Activated naive CD8-positive, alpha-beta T cell treated with anti-CD3 and anti-CD28 coated beads, Interleukin-2, amount 50 U/mL, for 24 hours (primary cell): ENCODE results near the gene ENO2.

Experiments
- ATAC-seq: fragments of 150-1000 bp; cut with Tn5 transposase; one replicate; pipeline ENCODE4 v1.10.0; 2021
- DNase-seq: peaks from one replicate; pipeline ENCODE4 v3.0.0; 2021
- H3K27ac Mint-ChIP-seq: one replicate; pipeline ENCODE4 v1.8.0; 2021; ENCODE audit warnings: mild to moderate bottlenecking, mixed read lengths
- H3K27me3 Mint-ChIP-seq: one replicate; pipeline ENCODE4 v1.8.0; 2021; ENCODE audit warnings: mixed read lengths
- H3K36me3 Mint-ChIP-seq: one replicate; pipeline ENCODE4 v1.8.0; 2021; ENCODE audit warnings: low read depth, mixed read lengths
- H3K4me1 Mint-ChIP-seq: one replicate; pipeline ENCODE4 v1.8.0; 2021; ENCODE audit warnings: mixed read lengths
- H3K4me3 Mint-ChIP-seq: one replicate; pipeline ENCODE4 v1.8.0; 2021; ENCODE audit warnings: mild to moderate bottlenecking, moderate library complexity, mixed read lengths
- H3K9me3 Mint-ChIP-seq: one replicate; pipeline ENCODE4 v1.8.0; 2021; ENCODE audit warnings: mixed read lengths

ENO2 gene

GRCh38 chr12:6960593-6961277 lies 46.4 kb downstream of the ENO2 start:
- H3K36me3 Mint-ChIP-seq = peaks cover 65% of the 10 kb centered on the region

GRCh38 chr12:6961278-6961694 lies 46.9 kb downstream of the ENO2 start:
- ATAC-seq (peak; percentile 69), DNase-seq (peak; percentile 94)
- Mint-ChIP-seq H3K4me3 (peak overlapping the region; percentile 93), H3K27me3 (no peaks in the 10 kb centered on the region), H3K36me3 (peaks cover 64% of the 10 kb centered on the region), H3K9me3 (no peaks in the 10 kb centered on the region), H3K4me1 (peaks cover 90% of the 10 kb centered on the region), H3K27ac (peak overlapping the region; percentile 99)

More at GRCh38 chr12:6960593-6961277, 46.4 kb downstream of the ENO2 start:
- ATAC-seq (no peak), DNase-seq (peak; percentile 35)
- H3K27ac Mint-ChIP-seq = peak overlapping the region; percentile 99
- no peaks in the 10 kb centered on the region for H3K27me3 Mint-ChIP-seq
- peaks cover 91% of the 10 kb centered on the region for H3K4me1 Mint-ChIP-seq
- H3K9me3 Mint-ChIP-seq = no peaks in the 10 kb centered on the region
- H3K4me3 Mint-ChIP-seq = peak overlapping the region; percentile 93

GRCh38 chr12:6961695-6962284 lies 47.4 kb downstream of the ENO2 start:
- peak; percentile 65 for DNase-seq

GRCh38 chr12:6962285-6963015 lies 48.1 kb downstream of the ENO2 start:
- Mint-ChIP-seq H3K9me3 (no peaks in the 10 kb centered on the region), H3K27me3 (no peaks in the 10 kb centered on the region), H3K4me1 (peaks cover 88% of the 10 kb centered on the region), H3K4me3 (peak overlapping the region; percentile 93), H3K36me3 (peaks cover 61% of the 10 kb centered on the region), H3K27ac (peak overlapping the region; percentile 99)
- DNase-seq (peak; percentile 26), ATAC-seq (no peak)

More at GRCh38 chr12:6961695-6962284, 47.4 kb downstream of the ENO2 start:
- Mint-ChIP-seq H3K4me1 (peaks cover 89% of the 10 kb centered on the region), H3K4me3 (peak overlapping the region; percentile 93), H3K9me3 (no peaks in the 10 kb centered on the region), H3K27ac (peak overlapping the region; percentile 99), H3K36me3 (peaks cover 63% of the 10 kb centered on the region), H3K27me3 (no peaks in the 10 kb centered on the region)
- ATAC-seq = peak; percentile 37

- Mint-ChIP-seq H3K4me3 (no peak overlapping the region), H3K36me3 (peaks cover 61% of the 10 kb centered on the region), H3K9me3 (no peaks in the 10 kb centered on the region), H3K27ac (peak overlapping the region; percentile 99), H3K4me1 (peaks cover 88% of the 10 kb centered on the region), H3K27me3 (no peaks in the 10 kb centered on the region)
- ATAC-seq (no peak), DNase-seq (peak; percentile 20)
Measured at GRCh38 chr12:6963016-6963731, 48.8 kb downstream of the ENO2 start.

GRCh38 chr12:6963791-6964413 lies 49.5 kb downstream of the ENO2 start:
- Mint-ChIP-seq H3K4me3 (no peak overlapping the region), H3K27ac (peak overlapping the region; percentile 90), H3K9me3 (no peaks in the 10 kb centered on the region), H3K27me3 (no peaks in the 10 kb centered on the region), H3K4me1 (peaks cover 88% of the 10 kb centered on the region), H3K36me3 (peaks cover 61% of the 10 kb centered on the region)
- ATAC-seq (no peak), DNase-seq (no peak)

GRCh38 chr12:6964605-6965025 lies 50.2 kb downstream of the ENO2 start:
- Mint-ChIP-seq H3K36me3 (peaks cover 60% of the 10 kb centered on the region), H3K27me3 (no peaks in the 10 kb centered on the region), H3K4me3 (no peak overlapping the region), H3K4me1 (peaks cover 87% of the 10 kb centered on the region), H3K27ac (peak overlapping the region; percentile 90), H3K9me3 (no peaks in the 10 kb centered on the region)
- ATAC-seq (no peak), DNase-seq (no peak)

- H3K36me3 Mint-ChIP-seq = peaks cover 64% of the 10 kb centered on the region
- peak; percentile 37 for ATAC-seq
- peak; percentile 93 for DNase-seq
- no peaks in the 10 kb centered on the region for H3K27me3 Mint-ChIP-seq
- no peaks in the 10 kb centered on the region for H3K9me3 Mint-ChIP-seq
- peaks cover 83% of the 10 kb centered on the region for H3K4me1 Mint-ChIP-seq
- H3K27ac Mint-ChIP-seq = peak overlapping the region; percentile 90
- peak overlapping the region; percentile 36 for H3K4me3 Mint-ChIP-seq
Measured at GRCh38 chr12:6965026-6965661, 50.8 kb downstream of the ENO2 start.

GRCh38 chr12:6965714-6966113 lies 51.3 kb downstream of the ENO2 start:
- Mint-ChIP-seq H3K27me3 (no peaks in the 10 kb centered on the region), H3K27ac (peak overlapping the region; percentile 90), H3K36me3 (peaks cover 59% of the 10 kb centered on the region), H3K4me3 (peak overlapping the region; percentile 36), H3K9me3 (no peaks in the 10 kb centered on the region), H3K4me1 (peaks cover 80% of the 10 kb centered on the region)
- DNase-seq = no peak
- no peak for ATAC-seq

- ATAC-seq = no peak
- Mint-ChIP-seq H3K27me3 (no peaks in the 10 kb centered on the region), H3K36me3 (peaks cover 57% of the 10 kb centered on the region), H3K4me3 (peak overlapping the region; percentile 18), H3K27ac (peak overlapping the region; percentile 90), H3K9me3 (no peaks in the 10 kb centered on the region), H3K4me1 (peaks cover 76% of the 10 kb centered on the region)
- no peak for DNase-seq
Measured at GRCh38 chr12:6966351-6966750, 52.0 kb downstream of the ENO2 start.

- Mint-ChIP-seq H3K27ac (peak overlapping the region; percentile 90), H3K36me3 (peaks cover 69% of the 10 kb centered on the region)
- ATAC-seq = no peak
Measured at GRCh38 chr12:6967651-6968100, 53.3 kb downstream of the ENO2 start.

GRCh38 chr12:6968426-6968825 lies 54.0 kb downstream of the ENO2 start:
- H3K4me1 Mint-ChIP-seq = peaks cover 81% of the 10 kb centered on the region
- H3K27me3 Mint-ChIP-seq = no peaks in the 10 kb centered on the region
- no peak for ATAC-seq
- H3K36me3 Mint-ChIP-seq = peaks cover 75% of the 10 kb centered on the region
- H3K4me3 Mint-ChIP-seq = peak overlapping the region; percentile 98
- H3K27ac Mint-ChIP-seq = peak overlapping the region; percentile 99
- H3K9me3 Mint-ChIP-seq = no peaks in the 10 kb centered on the region
- no peak for DNase-seq

More at GRCh38 chr12:6967651-6968100, 53.3 kb downstream of the ENO2 start:
- Mint-ChIP-seq H3K4me1 (peaks cover 75% of the 10 kb centered on the region), H3K27me3 (no peaks in the 10 kb centered on the region), H3K9me3 (no peaks in the 10 kb centered on the region), H3K4me3 (peak overlapping the region; percentile 29)
- DNase-seq = no peak

- peak overlapping the region; percentile 99 for H3K27ac Mint-ChIP-seq
- ATAC-seq = no peak
- H3K27me3 Mint-ChIP-seq = no peaks in the 10 kb centered on the region
- no peaks in the 10 kb centered on the region for H3K9me3 Mint-ChIP-seq
- H3K4me3 Mint-ChIP-seq = peak overlapping the region; percentile 98
- peaks cover 76% of the 10 kb centered on the region for H3K36me3 Mint-ChIP-seq
- peaks cover 75% of the 10 kb centered on the region for H3K4me1 Mint-ChIP-seq
- DNase-seq = no peak
Measured at GRCh38 chr12:6970096-6970527, 55.7 kb downstream of the ENO2 start.
